ENCODE results near the gene PAPLN.

DNA sequence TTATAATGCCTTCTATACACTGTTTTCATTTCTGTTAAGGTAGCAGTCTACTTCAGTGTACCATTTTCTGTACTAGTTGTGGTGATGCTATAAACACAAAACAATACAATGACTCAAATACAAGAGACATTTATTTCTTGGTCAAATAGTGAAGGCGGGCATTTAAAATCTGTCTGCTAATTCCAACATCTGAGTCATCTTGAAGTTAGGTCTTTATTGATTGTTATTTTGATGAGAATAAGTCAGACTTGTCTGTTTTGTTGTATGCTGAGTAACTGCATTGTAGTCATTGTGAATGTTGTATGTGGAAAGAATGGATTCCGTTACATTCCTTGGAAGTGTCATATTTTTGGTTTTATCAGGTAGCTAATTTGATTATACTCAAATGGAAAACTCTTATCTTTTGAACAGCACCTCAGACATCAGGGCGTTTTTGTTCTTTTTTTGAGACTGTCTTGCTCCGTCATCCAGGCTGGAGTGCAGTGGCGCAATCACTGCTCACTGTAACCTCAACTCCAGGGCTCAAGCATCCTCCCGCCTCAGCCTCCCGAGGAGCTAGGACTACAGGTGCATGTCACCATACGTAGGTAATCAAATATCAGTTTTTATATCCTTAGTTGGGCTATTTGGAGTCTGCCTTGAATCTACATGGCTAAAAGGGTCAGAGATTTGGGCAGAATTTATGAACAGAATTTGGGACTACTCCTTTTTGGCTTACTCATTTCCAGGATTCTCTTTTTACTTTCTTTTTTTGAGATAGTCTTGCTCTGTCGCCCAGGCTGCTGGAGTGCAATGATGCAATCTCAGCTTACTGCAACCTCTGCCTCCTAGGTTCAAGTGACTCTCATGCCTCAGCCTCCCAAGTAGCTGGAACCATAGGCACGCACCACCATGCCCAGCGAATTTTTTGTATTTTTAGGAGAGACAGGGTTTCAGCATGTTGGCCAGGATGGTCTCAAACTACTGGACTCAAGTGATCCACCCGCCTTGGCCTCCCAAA is 56.8 kb downstream of the PAPLN start:
- TF ChIP-seq, protein P1, sequence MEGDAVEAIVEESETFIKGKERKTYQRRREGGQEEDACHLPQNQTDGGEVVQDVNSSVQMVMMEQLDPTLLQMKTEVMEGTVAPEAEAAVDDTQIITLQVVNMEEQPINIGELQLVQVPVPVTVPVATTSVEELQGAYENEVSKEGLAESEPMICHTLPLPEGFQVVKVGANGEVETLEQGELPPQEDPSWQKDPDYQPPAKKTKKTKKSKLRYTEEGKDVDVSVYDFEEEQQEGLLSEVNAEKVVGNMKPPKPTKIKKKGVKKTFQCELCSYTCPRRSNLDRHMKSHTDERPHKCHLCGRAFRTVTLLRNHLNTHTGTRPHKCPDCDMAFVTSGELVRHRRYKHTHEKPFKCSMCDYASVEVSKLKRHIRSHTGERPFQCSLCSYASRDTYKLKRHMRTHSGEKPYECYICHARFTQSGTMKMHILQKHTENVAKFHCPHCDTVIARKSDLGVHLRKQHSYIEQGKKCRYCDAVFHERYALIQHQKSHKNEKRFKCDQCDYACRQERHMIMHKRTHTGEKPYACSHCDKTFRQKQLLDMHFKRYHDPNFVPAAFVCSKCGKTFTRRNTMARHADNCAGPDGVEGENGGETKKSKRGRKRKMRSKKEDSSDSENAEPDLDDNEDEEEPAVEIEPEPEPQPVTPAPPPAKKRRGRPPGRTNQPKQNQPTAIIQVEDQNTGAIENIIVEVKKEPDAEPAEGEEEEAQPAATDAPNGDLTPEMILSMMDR (conservative IDR thresholded peaks at IDR 0.05) = no peak
- TF ChIP-seq ZFX (IDR thresholded peaks at IDR 0.05) = no peak

Measured in C4-2B (cell line).